ES-I3 (cell line): Measurements from ENCODE around the gene SH2D1B.

Source experiments
- H3K36me3 ChIP-seq: 2 replicates; pipeline ENCODE4 v1.6.1; 2013; ENCODE audit warnings: mild to moderate bottlenecking, low read length, control low read depth, moderate library complexity; ENCODE audit not compliant: insufficient read depth
- H3K4me1 ChIP-seq: 2 replicates; pipeline ENCODE4 v1.6.1; 2013; ENCODE audit warnings: mild to moderate bottlenecking, control low read depth, low read length; ENCODE audit not compliant: insufficient read depth
- H3K9ac ChIP-seq: 2 replicates; pipeline ENCODE4 v1.6.1; 2013; ENCODE audit warnings: low read depth, mild to moderate bottlenecking, low read length, moderate library complexity
- H3K9me3 ChIP-seq: 2 replicates; pipeline ENCODE4 v1.6.1; 2013; ENCODE audit warnings: mild to moderate bottlenecking, low read length, moderate library complexity; ENCODE audit not compliant: control insufficient read depth, insufficient read depth

SH2D1B gene

GRCh38 chr1:162389971-162390370, 22.0 kb downstream of the SH2D1B start:
- no peaks in the 10 kb centered on the region; the same call in 1 of the 2 replicates for H3K4me1 ChIP-seq
- H3K9me3 ChIP-seq: no peaks in the 10 kb centered on the region
- no peak overlapping the region for H3K9ac ChIP-seq
- no peaks in the 10 kb centered on the region for H3K36me3 ChIP-seq

GRCh38 chr1:162389021-162389818, 22.7 kb downstream of the SH2D1B start:
- no peak overlapping the region for H3K9ac ChIP-seq
- H3K36me3 ChIP-seq: no peaks in the 10 kb centered on the region
- H3K9me3 ChIP-seq: no peaks in the 10 kb centered on the region
- peaks cover 4% of the 10 kb centered on the region for H3K4me1 ChIP-seq

- H3K36me3 ChIP-seq: no peaks in the 10 kb centered on the region
- peaks cover 6% of the 10 kb centered on the region for H3K4me1 ChIP-seq
Measured at GRCh38 chr1:162388615-162389014, 23.3 kb downstream of the SH2D1B start.

GRCh38 chr1:162388083-162388594, 23.8 kb downstream of the SH2D1B start:
- Histone ChIP-seq H3K4me1 (peaks cover 6% of the 10 kb centered on the region), H3K36me3 (no peaks in the 10 kb centered on the region)

More at GRCh38 chr1:162388615-162389014, 23.3 kb downstream of the SH2D1B start:
- no peaks in the 10 kb centered on the region for H3K9me3 ChIP-seq
- H3K9ac ChIP-seq: no peak overlapping the region

GRCh38 chr1:162387226-162388082, 24.5 kb downstream of the SH2D1B start:
- Histone ChIP-seq H3K9me3 (no peaks in the 10 kb centered on the region), H3K9ac (no peak overlapping the region), H3K4me1 (peaks cover 6% of the 10 kb centered on the region), H3K36me3 (no peaks in the 10 kb centered on the region)

More at GRCh38 chr1:162388083-162388594, 23.8 kb downstream of the SH2D1B start:
- Histone ChIP-seq H3K9ac (no peak overlapping the region), H3K9me3 (no peaks in the 10 kb centered on the region)

GRCh38 chr1:162386292-162387225, 25.4 kb downstream of the SH2D1B start:
- no peak overlapping the region for H3K9ac ChIP-seq
- H3K4me1 ChIP-seq: peaks cover 6% of the 10 kb centered on the region

GRCh38 chr1:162385702-162386101, 26.2 kb downstream of the SH2D1B start:
- Histone ChIP-seq H3K9me3 (no peaks in the 10 kb centered on the region), H3K4me1 (peaks cover 6% of the 10 kb centered on the region; the same call in 1 of the 2 replicates), H3K36me3 (no peaks in the 10 kb centered on the region), H3K9ac (no peak overlapping the region)

More at GRCh38 chr1:162386292-162387225, 25.4 kb downstream of the SH2D1B start:
- H3K36me3 ChIP-seq: no peaks in the 10 kb centered on the region
- no peaks in the 10 kb centered on the region for H3K9me3 ChIP-seq

- no peaks in the 10 kb centered on the region for H3K36me3 ChIP-seq
- no peaks in the 10 kb centered on the region for H3K9me3 ChIP-seq
- no peak overlapping the region for H3K9ac ChIP-seq
- peaks cover 6% of the 10 kb centered on the region; the same call in 1 of the 2 replicates for H3K4me1 ChIP-seq
Measured at GRCh38 chr1:162385280-162385623, 26.7 kb downstream of the SH2D1B start.

GRCh38 chr1:162384601-162385279, 27.2 kb downstream of the SH2D1B start:
- Histone ChIP-seq H3K36me3 (no peaks in the 10 kb centered on the region), H3K4me1 (peaks cover 6% of the 10 kb centered on the region; the same call in 1 of the 2 replicates), H3K9me3 (no peaks in the 10 kb centered on the region), H3K9ac (no peak overlapping the region)

GRCh38 chr1:162384116-162384515, 27.8 kb downstream of the SH2D1B start:
- Histone ChIP-seq H3K4me1 (peaks cover 6% of the 10 kb centered on the region; the same call in 1 of the 2 replicates), H3K36me3 (no peaks in the 10 kb centered on the region), H3K9ac (no peak overlapping the region), H3K9me3 (no peaks in the 10 kb centered on the region)

GRCh38 chr1:162383516-162383915, 28.4 kb downstream of the SH2D1B start:
- Histone ChIP-seq H3K36me3 (no peaks in the 10 kb centered on the region), H3K9me3 (no peaks in the 10 kb centered on the region), H3K4me1 (peaks cover 6% of the 10 kb centered on the region; the same call in 1 of the 2 replicates), H3K9ac (no peak overlapping the region)

GRCh38 chr1:162383091-162383490, 28.8 kb downstream of the SH2D1B start:
- H3K36me3 ChIP-seq: no peaks in the 10 kb centered on the region
- peaks cover 6% of the 10 kb centered on the region; the same call in 1 of the 2 replicates for H3K4me1 ChIP-seq
- H3K9ac ChIP-seq: no peak overlapping the region
- no peaks in the 10 kb centered on the region for H3K9me3 ChIP-seq
